ENCODE measurements around the gene VPS39.

The VPS39 gene

GRCh38 chr15:42201801-42202200, 6.3 kb downstream of the VPS39 start:
- DNase-seq (ENCODE audit: low spot score) = no peak

DNA sequence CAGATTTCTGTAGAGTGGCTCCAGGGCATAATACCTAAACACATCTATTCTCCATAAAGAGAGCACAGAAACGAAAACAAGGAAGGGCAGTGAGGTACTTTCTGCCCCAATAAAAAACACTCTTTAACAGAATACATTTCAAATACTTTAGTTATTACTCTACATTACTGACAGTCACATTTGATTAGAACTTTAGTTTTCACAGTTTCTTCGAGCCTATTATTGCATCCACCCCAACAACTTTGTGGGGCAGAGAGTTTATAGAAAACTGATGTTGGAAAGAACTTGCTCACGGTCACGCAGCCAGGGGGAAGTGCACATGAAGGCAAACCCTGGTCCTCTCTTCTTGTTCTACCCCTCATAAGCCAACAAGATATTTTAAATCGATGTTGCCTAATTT, 9.0 kb downstream of the VPS39 start:
- no peak for DNase-seq (ENCODE audit: low spot score)

- no peak for DNase-seq (ENCODE audit: low spot score)
Observed at GRCh38 chr15:42198516-42198915, 9.6 kb downstream of the VPS39 start.

DNA sequence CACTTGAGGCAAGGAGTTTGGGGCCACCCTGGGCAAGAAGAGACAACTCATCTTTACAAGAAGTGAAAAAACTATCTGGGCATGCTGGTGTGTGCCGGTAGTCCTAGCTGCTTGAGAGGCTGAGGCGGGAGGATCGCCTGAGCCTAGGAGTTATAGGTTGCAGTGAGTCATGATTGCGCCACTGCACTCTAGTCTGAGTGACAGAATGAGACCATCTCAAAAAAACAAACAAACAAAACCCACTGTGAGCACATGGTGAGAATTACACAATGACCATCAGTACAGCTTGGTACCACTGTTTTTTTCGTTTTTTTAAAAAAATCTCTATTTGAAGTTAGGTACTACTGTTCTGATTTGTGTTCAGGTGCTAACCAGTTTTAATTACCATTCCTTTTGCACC, 13.6 kb downstream of the VPS39 start:
- DNase-seq (ENCODE audit: low spot score) = no peak

DNA sequence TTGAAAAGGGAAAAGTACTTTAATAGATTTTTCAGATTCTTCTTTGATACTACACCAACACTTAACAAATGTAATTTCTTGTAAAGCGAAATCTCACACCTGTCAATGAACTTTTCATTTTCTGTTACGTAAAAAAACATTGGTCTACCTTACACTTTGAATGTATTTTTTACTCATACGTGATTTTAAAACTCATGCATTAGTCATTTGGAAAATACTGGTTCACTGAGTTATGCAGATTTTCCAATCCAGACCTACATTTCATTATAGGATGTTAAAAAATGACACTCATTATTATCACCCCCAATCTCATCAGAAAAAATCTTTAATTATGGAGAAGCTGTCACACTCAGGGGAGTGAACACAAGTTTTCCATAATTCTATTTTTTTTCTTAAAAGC, 14.7 kb downstream of the VPS39 start:
- DNase-seq (ENCODE audit: low spot score) = no peak

GRCh38 chr15:42191610-42192346, 16.3 kb downstream of the VPS39 start:
- no peak for DNase-seq (ENCODE audit: low spot score)

DNA sequence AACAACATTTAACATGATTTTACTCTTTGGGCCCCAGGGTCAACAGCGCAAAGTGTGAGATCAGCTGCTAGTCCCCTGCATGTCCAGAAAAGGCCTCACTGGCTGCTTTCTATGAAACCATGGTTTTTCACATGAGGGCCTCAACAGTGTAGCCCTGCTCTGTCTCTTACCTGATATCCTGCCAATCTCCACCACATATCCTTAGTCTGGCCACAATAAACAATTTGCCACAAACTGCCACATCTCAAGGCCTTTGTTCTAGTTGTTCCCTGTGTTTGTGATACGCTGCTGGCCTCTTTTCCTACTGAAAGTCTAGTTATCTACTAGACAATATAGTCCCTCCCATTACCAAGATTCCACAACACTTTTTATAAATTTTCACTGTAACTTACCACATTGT, 17.7 kb downstream of the VPS39 start:
- no peak for DNase-seq (ENCODE audit: low spot score)

DNA sequence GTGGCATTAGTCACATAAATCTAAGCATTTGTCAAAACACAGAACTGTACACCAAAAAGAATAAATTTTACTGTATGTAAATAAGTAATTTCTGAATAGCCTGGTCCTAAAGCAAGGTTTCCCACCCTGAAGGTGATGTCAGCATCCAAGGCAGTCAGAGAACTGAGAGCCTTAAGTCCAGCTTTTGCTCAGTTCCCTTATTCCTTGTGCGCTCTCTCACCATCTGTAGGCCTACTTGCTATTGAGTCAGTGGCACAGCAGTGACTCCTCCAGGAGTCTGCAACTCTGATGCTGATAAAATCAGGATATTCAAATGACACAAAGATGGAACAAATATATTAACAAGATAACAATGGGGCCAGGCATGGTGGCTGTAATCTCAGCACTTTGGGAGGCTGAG, 22.3 kb downstream of the VPS39 start:
- no peak for DNase-seq (ENCODE audit: low spot score)

DNA sequence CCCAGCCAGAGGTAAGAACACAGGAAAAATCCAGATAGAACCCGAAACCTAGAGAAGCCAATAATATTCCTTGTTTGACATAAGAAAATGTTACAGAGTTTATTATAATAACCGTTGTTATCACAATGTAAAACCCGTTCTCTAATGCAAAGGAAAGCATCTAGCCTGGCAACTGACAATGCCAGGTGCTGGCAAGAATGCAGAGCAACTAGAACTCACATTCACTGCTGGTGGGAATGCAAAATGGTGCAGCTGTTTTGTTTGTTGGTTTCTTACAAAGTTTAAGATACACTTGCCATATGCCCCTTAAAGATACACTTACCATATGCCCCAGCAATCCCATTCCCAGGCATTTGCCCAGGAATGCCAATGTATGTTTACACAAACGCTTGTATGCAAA, 23.4 kb downstream of the VPS39 start:
- no peak for DNase-seq (ENCODE audit: low spot score)

- no peak for DNase-seq (ENCODE audit: low spot score)
Observed at GRCh38 chr15:42184296-42184695, 23.8 kb downstream of the VPS39 start.

GRCh38 chr15:42182961-42183360, 25.1 kb downstream of the VPS39 start:
- DNase-seq (ENCODE audit: low spot score) = no peak

GRCh38 chr15:42182328-42182886, 25.7 kb downstream of the VPS39 start:
- DNase-seq (ENCODE audit: low spot score) = no peak

- DNase-seq (ENCODE audit: low spot score) = no peak
Observed at GRCh38 chr15:42178056-42178455, 30.0 kb downstream of the VPS39 start.

DNA sequence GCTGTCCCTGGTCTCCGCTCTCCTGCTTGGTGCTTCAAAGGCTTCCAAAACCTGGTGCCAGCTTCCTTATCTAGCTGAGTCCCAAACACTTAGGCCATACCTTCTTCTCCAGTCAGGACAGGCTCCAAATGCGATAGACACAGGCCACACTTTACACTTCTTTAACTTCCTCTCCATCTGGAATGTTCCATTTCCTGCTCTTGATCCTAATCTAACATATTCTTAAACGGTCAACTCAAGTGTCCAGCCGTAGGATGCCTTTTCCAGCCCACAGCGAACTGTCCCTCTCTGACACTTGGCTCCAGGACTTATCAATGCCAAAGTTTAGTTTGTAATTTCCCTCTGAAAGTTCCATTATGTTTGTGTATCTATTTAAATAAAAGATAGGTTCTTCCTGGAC, 32.4 kb downstream of the VPS39 start:
- no peak for DNase-seq (ENCODE audit: low spot score)

DNA sequence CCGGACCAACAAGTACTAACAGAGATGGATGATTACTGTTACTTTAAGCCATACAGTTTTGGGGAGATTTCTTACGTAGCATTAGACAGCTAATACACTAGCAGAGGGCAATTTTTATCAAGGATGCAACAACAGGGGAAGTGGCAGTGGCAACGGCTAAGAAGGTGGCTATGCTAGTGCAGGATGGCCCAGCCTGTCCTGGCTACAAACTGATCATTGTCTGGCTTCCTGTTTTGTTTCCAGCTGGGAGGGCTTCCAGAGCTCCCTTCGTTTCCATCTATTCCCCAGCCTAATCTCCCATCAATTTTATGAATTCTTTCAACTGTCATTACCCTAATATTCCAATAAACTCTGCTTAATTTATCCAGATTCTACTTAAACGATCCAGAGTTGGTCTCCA, 35.6 kb downstream of the VPS39 start:
- DNase-seq (ENCODE audit: low spot score) = no peak

GRCh38 chr15:42171795-42172194, 36.3 kb downstream of the VPS39 start:
- no peak for DNase-seq (ENCODE audit: low spot score)

DNA sequence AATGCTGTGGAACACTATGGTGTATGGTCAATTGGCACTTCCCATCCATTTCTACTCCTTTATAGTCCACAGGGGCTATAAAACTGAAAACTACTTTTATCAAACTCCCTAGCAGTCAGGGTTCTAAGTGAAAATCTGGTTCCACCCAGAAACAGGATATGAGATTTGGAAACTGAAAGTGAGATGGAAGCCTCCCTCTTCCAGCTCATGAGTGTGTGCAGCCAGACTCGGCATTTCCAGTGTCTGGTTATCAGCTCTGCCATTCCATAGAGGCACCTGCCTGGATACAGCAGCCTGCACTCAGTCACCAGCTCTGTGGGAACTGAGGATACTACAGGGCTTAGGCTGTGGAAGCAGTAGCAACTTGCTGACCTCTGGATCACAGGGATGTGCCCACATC, 37.0 kb downstream of the VPS39 start:
- DNase-seq (ENCODE audit: low spot score) = no peak

DNA sequence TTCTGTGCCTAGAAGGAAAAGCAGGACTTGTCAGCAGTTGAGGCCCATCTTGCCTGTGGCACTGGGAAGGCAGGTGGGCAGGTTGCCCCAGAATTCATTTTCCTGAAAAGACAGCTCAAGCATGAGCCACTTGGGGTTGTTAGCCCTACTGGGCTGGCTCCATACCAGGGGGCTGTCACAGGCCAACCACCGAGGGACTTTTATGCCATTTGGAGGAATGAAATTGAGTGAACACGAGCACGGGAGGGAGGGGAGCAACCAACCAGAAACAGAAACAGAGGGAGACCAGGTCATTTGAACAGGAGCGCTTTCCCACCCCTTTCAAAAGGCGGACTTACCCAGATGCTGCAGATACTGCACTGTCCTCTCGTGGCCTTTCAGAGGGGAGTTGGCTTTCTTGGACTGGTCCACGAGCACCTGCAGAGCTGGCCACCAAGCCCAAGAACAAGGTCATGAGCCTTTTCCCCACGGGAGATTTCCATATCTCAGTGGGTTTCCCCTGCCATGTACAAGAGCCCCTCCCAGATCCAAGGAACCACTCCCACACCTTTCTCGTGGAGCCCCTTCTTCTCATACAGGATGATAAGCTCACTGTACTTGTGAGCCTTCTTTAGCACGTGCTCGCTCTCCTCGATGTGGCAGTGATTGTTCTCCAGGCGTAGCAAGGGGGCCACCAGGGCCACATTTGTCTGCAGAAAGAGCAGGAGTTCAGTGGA, 41.7 kb downstream of the VPS39 start:
- DNase-seq (ENCODE audit: low spot score) = no peak

GRCh38 chr15:42165106-42165505, 43.0 kb downstream of the VPS39 start:
- DNase-seq (ENCODE audit: low spot score) = no peak

DNA sequence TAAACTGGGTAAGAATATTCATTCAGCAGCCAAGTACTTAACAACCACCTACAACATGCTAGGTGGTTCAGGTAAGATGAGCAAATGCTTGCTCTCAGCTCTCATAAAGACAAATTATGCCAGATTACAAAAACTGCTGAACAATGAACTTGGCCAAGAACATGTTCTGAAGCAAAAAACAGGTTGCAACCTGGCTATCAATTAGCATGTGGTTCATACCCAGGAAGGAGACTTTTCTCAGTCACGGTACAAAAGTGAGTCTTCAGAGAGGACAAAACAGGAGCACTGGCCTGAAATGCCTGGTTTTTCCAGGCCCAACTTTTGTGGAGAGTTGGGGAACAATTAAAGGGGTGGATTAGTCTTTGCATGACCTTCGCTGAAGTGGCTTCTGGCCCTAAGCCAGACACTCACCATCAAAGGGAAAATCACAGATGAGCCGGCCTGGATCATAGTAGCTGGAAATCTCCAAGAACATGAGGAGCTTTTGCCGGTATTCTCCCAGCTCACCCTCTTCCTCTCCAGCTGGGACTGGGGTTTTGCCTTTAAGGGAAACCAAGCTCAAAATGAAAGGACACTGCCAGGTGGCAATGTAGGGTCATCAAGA, 44.1 kb downstream of the VPS39 start:
- DNase-seq (ENCODE audit: low spot score) = no peak

DNA sequence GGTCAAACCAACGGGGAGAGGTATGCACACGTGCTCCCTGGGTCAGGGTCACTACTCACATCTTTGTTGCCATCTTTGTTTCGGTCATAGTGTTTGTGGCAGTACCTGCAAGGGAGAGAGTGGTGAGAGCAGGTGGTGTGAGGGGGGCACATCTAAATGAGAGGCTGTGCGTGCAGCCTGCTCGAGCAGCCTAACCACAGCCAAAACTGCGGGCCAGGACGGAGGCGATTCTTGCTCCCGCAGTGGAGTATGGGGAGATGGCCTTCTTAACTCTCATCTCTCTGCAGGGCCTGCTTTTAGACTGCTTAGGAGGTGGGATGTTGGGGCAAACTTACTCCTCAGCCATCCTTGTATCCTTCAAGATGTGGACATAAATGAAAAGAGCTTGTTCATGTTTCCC, 44.8 kb downstream of the VPS39 start:
- DNase-seq (ENCODE audit: low spot score) = peak; percentile 7

- DNase-seq (ENCODE audit: low spot score) = no peak
Observed at GRCh38 chr15:42160136-42160535, 48.0 kb downstream of the VPS39 start.

GRCh38 chr15:42159381-42160015, 48.6 kb downstream of the VPS39 start:
- no peak for DNase-seq (ENCODE audit: low spot score)
